CD14-positive monocyte (primary cell): ENCODE data around the gene IL7R. TPM values are rescaled to one million over a fixed set of nuclear protein-coding genes. Genes with fewer than 3 reads are reported as not detected.

ENCODE experiments used
- DNase-seq, 3 donors: peaks; one replicate each; pipeline ENCODE4 v3.0.0-alpha.2; 2011 to 2022
- H2AFZ ChIP-seq: 2 replicates; pipeline ENCODE4 v1.6.0; 2012; ENCODE audit warnings: mild to moderate bottlenecking, low read depth, low read length, inconsistent platforms; ENCODE audit not compliant: insufficient read depth, poor library complexity, severe bottlenecking
- H3K27ac ChIP-seq, 2 donors: 1 replicate in 1 of 2; 2 replicates in 1 of 2; pipeline ENCODE4 v1.5.1; 2012 to 2013; ENCODE audit warnings: low read length in 2 of 2, control low read depth in 1 of 2, inconsistent platforms in 1 of 2, low read depth in 1 of 2, mild to moderate bottlenecking in 1 of 2
- H3K27me3 ChIP-seq, 2 donors: one replicate each; pipeline versions ENCODE4 v1.6.0 to v1.6.1; 2011 to 2013; ENCODE audit warnings: low read length in 2 of 2; ENCODE audit not compliant: control insufficient read depth in 2 of 2, insufficient read depth in 2 of 2
- H3K36me3 ChIP-seq, 2 donors: replicated peaks in 1 of 2; 1 replicate in 1 of 2; 2 replicates in 1 of 2; pipeline versions ENCODE4 v1.5.1 to v1.6.1; 2012 to 2013; ENCODE audit warnings: low read length in 2 of 2, control low read depth in 1 of 2, inconsistent platforms in 1 of 2, mild to moderate bottlenecking in 1 of 2; ENCODE audit not compliant: insufficient read depth in 2 of 2, control insufficient read depth in 1 of 2
- H3K4me1 ChIP-seq, 2 donors: 1 replicate in 1 of 2; 2 replicates in 1 of 2; pipeline versions ENCODE4 v1.5.1 to v1.6.1; 2012 to 2013; ENCODE audit warnings: low read length in 2 of 2, control low read depth in 1 of 2, inconsistent platforms in 1 of 2, mild to moderate bottlenecking in 1 of 2, moderate library complexity in 1 of 2; ENCODE audit not compliant: insufficient read depth in 2 of 2, control insufficient read depth in 1 of 2
- H3K4me2 ChIP-seq: replicated peaks from 2 replicates; pipeline ENCODE3; 2012; ENCODE audit warnings: low read length, moderate library complexity, mild to moderate bottlenecking; ENCODE audit not compliant: poor library complexity, severe bottlenecking; ENCODE audit errors: extremely low read depth
- H3K4me3 ChIP-seq, 3 experiments: fragments of 200-600 bp in 1 of 3; sonication (generic) in 1 of 3; replicated peaks in 1 of 3; 1 replicate in 2 of 3; 2 replicates in 1 of 3; pipeline ENCODE4 v1.5.1; 2011 to 2013; ENCODE audit warnings: low read length in 3 of 3, mild to moderate bottlenecking in 3 of 3, control low read depth in 2 of 3, low read depth in 2 of 3, inconsistent platforms in 1 of 3, moderate library complexity in 1 of 3
- H3K79me2 ChIP-seq: 2 replicates; pipeline ENCODE4 v1.6.0; 2012; ENCODE audit warnings: mild to moderate bottlenecking, control low read depth, inconsistent platforms, low read length, moderate library complexity; ENCODE audit not compliant: insufficient read depth
- H3K9ac ChIP-seq: 2 replicates; pipeline ENCODE4 v1.6.0; 2017; ENCODE audit warnings: low read length, mild to moderate bottlenecking; ENCODE audit not compliant: insufficient read depth, poor library complexity, severe bottlenecking
- H3K9me3 ChIP-seq, 2 donors: replicated peaks in 1 of 2; 1 replicate in 1 of 2; 2 replicates in 1 of 2; pipeline versions ENCODE4 v1.5.1 to v1.6.1; 2012 to 2013; ENCODE audit warnings: low read length in 2 of 2, control low read depth in 1 of 2; ENCODE audit not compliant: control insufficient read depth in 1 of 2, insufficient read depth in 1 of 2
- H4K20me1 ChIP-seq: 2 replicates; pipeline ENCODE4 v1.6.0; 2012; ENCODE audit warnings: mild to moderate bottlenecking, low read length, control low read depth, moderate library complexity; ENCODE audit not compliant: insufficient read depth
- H3K27ac Mint-ChIP-seq, 7 donors: one replicate each; pipeline ENCODE4 v1.8.0; 2020; ENCODE audit warnings: mild to moderate bottlenecking in 7 of 7, mixed read lengths in 7 of 7, moderate library complexity in 6 of 7, inconsistent platforms in 2 of 7
- H3K27me3 Mint-ChIP-seq, 3 donors: one replicate each; pipeline ENCODE4 v1.8.0; 2021 to 2022; ENCODE audit warnings: low read depth in 3 of 3, mild to moderate bottlenecking in 3 of 3, mixed read lengths in 3 of 3, moderate library complexity in 3 of 3, inconsistent platforms in 1 of 3
- H3K36me3 Mint-ChIP-seq, 2 donors: one replicate each; pipeline ENCODE4 v1.8.0; 2020; ENCODE audit warnings: mixed read lengths in 2 of 2, inconsistent platforms in 1 of 2, mild to moderate bottlenecking in 1 of 2
- H3K4me1 Mint-ChIP-seq: one replicate; pipeline ENCODE4 v1.8.0; 2020; ENCODE audit warnings: mild to moderate bottlenecking, mixed read lengths
- H3K4me3 Mint-ChIP-seq, 2 donors: one replicate each; pipeline ENCODE4 v1.8.0; 2020; ENCODE audit warnings: mild to moderate bottlenecking in 2 of 2, mixed read lengths in 2 of 2, moderate library complexity in 1 of 2
- H3K9me3 Mint-ChIP-seq, 7 donors: one replicate each; pipeline ENCODE4 v1.8.0; 2020 to 2022; ENCODE audit warnings: mixed read lengths in 7 of 7, mild to moderate bottlenecking in 6 of 7, moderate library complexity in 6 of 7, inconsistent platforms in 2 of 7
- WGBS: methylation state at CpG from one replicate; pipeline ENCODE4 v1.1.5; 2013; ENCODE audit warnings: missing lambda C conversion rate; ENCODE audit not compliant: insufficient coverage; 5-methylcytosine and 5-hydroxymethylcytosine counted together
- intact Hi-C, 2 donors: fragments of 100-400 bp; cut with micrococcal nuclease; formaldehyde crosslinking; loops; one replicate each; pipeline versions ENCODE4 v1.15.0 to v1.15.1; 2023
- polyA minus RNA-seq: library from RNA; depleted of rRNA, polyadenylated mRNA; stranded (reverse); fragments of >200 nt; gene quantifications from 2 replicates; pipeline ENCODE4 v1.2.3, GENCODE V29; 2012
- polyA plus RNA-seq, 3 donors: library from polyadenylated mRNA; depleted of rRNA in 1 of 3; unstranded in 2 of 3; stranded (reverse) in 1 of 3; fragments of 300-500 nt in 2 of 3; fragments of >200 nt in 1 of 3; fragmentation: Illumina TruSeq in 2 of 3; gene quantifications; 1 replicate in 2 of 3; 2 replicates in 1 of 3; pipeline ENCODE4 v1.2.3, GENCODE V29; 2012 to 2021
- total RNA-seq, 12 experiments: library from RNA in 1 of 12; stranded (reverse) in 1 of 12; fragments of 120-200 nt in 1 of 12; gene quantifications; one replicate each; pipeline ENCODE4 v1.2.4 and lab custom pipeline; 2013 to 2026; ENCODE audit warnings: mixed read lengths in 6 of 12, inconsistent platforms in 1 of 12
- TF ChIP-seq, protein P1 (sequence below): fragments of 200-600 bp; IDR thresholded peaks from one replicate; pipeline ENCODE4 v1.8.0; 2022; ENCODE audit warnings: antibody characterized with exemption, mild to moderate bottlenecking

Gene IL7R, protein sequence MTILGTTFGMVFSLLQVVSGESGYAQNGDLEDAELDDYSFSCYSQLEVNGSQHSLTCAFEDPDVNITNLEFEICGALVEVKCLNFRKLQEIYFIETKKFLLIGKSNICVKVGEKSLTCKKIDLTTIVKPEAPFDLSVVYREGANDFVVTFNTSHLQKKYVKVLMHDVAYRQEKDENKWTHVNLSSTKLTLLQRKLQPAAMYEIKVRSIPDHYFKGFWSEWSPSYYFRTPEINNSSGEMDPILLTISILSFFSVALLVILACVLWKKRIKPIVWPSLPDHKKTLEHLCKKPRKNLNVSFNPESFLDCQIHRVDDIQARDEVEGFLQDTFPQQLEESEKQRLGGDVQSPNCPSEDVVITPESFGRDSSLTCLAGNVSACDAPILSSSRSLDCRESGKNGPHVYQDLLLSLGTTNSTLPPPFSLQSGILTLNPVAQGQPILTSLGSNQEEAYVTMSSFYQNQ
- total RNA-seq (2013): 0.56 TPM
- 1 to 10 TPM in 2 of 3 donors, under 1 TPM in 1; 0.12 to 1.9 (median 1.1) TPM for polyA plus RNA-seq
- 0.14 and 0.48 TPM in 2 replicates for polyA minus RNA-seq
- total RNA-seq (lab: John Stamatoyannopoulos, UW): 0.74 to 266 (median 2.8) reads per million in 11 experiments

DNA sequence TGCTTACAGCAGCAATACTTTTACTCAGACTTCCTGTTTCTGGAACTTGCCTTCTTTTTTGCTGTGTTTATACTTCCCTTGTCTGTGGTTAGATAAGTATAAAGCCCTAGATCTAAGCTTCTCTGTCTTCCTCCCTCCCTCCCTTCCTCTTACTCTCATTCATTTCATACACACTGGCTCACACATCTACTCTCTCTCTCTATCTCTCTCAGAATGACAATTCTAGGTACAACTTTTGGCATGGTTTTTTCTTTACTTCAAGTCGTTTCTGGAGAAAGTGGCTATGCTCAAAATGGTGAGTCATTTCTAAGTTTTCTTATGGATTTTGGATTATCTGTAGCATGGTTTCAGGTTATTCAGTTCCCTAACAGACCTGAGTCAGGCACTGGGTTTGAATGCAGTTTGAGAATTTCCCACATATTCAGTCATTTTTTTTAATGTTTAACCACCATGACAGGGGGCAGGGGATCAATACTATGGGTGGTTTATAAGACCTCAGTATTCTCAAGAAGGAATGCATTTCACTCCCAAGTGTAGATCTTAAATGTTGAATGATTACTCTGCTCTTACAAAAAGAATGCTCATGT, at the start of gene IL7R:
IL7R (plus strand) TSS at position 127 of the 587 bp plus-strand sequence; CDS start at position 214, 87 bp downstream.
- Histone ChIP-seq H3K4me1 (peaks cover 18 to 24% of the 10 kb centered on the region in 2 donors), H4K20me1 (no peaks in the 10 kb centered on the region), H3K27ac (peak within 1 kb of the TSS in 1 of 2 donors; percentile 26), H3K27me3 (no peaks in the 10 kb centered on the region), H3K36me3 (no peaks in the 10 kb centered on the region), H3K9me3 (no peaks in the 10 kb centered on the region), H3K4me3 (no peak within 1 kb of the TSS), H2AFZ (no peak within 1 kb of the TSS), H3K9ac (no peak within 1 kb of the TSS), H3K4me2 (no peak within 1 kb of the TSS), H3K79me2 (no peaks in the 10 kb centered on the region)
- no CpG with 5 or more reads among the region's 1 CpG for WGBS
- H3K9me3 Mint-ChIP-seq: peaks cover 0 to 2% (median 0%) of the 10 kb centered on the region in 7 donors
- H3K36me3 Mint-ChIP-seq: no peaks in the 10 kb centered on the region
- DNase-seq: peak; percentile 21 to 57 (median 37)
- peaks cover 0 to 2% (median 0%) of the 10 kb centered on the region in 3 donors for H3K27me3 Mint-ChIP-seq
- peaks cover 31% of the 10 kb centered on the region for H3K4me1 Mint-ChIP-seq
- TF ChIP-seq, protein P1, sequence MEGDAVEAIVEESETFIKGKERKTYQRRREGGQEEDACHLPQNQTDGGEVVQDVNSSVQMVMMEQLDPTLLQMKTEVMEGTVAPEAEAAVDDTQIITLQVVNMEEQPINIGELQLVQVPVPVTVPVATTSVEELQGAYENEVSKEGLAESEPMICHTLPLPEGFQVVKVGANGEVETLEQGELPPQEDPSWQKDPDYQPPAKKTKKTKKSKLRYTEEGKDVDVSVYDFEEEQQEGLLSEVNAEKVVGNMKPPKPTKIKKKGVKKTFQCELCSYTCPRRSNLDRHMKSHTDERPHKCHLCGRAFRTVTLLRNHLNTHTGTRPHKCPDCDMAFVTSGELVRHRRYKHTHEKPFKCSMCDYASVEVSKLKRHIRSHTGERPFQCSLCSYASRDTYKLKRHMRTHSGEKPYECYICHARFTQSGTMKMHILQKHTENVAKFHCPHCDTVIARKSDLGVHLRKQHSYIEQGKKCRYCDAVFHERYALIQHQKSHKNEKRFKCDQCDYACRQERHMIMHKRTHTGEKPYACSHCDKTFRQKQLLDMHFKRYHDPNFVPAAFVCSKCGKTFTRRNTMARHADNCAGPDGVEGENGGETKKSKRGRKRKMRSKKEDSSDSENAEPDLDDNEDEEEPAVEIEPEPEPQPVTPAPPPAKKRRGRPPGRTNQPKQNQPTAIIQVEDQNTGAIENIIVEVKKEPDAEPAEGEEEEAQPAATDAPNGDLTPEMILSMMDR: no peak
- no peak within 1 kb of the TSS for H3K4me3 Mint-ChIP-seq
- H3K27ac Mint-ChIP-seq: peak within 1 kb of the TSS in 3 of 7 donors; percentile 16 to 69 (median 21)
- intact Hi-C loops: no loop called here

DNA sequence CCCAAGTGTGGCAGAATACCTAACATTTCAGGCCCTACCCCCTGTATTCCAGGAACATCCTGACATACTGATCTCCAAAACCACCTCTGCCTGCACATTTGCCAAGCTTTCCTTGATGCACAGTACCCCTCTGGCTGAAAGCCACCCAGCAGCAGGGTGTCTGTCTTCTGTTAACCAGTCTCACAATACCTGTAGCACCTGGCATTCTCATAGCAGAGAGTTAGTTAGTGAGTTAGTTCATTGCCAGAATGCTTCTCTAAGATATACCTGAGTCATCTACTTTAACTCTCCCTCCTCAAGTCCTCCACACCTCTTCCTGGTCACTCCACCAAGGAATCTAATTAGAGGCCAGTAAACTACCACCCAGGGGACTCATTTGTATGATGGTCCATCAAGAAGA, 46.1 kb upstream of the IL7R start:
- Histone ChIP-seq H3K4me1 (no peaks in the 10 kb centered on the region), H3K4me3 (no peak overlapping the region), H3K27me3 (no peaks in the 10 kb centered on the region), H3K9me3 (no peaks in the 10 kb centered on the region), H3K79me2 (no peaks in the 10 kb centered on the region), H2AFZ (no peak overlapping the region), H3K27ac (no peak overlapping the region), H4K20me1 (no peaks in the 10 kb centered on the region), H3K4me2 (no peak overlapping the region), H3K9ac (no peak overlapping the region), H3K36me3 (no peaks in the 10 kb centered on the region)
- Mint-ChIP-seq H3K9me3 (peaks cover 0 to 2% (median 0%) of the 10 kb centered on the region in 7 donors), H3K36me3 (peaks cover 0 to 1% of the 10 kb centered on the region in 2 donors), H3K4me3 (no peak overlapping the region), H3K27me3 (no peaks in the 10 kb centered on the region), H3K27ac (no peak overlapping the region), H3K4me1 (peaks cover 4% of the 10 kb centered on the region)
- intact Hi-C loops: no loop called here
- TF ChIP-seq, protein P1: no peak
- no peak for DNase-seq
